IMR-90 (cell line): ENCODE results near the gene RAB12.

Experiments used
- BHLHE40 ChIP-seq: fragments of 150-350 bp; IDR thresholded peaks from 2 replicates; pipeline ENCODE4 v1.6.1; 2016; ENCODE audit warnings: mild to moderate bottlenecking, low read depth, low read length
- CEBPB ChIP-seq: IDR thresholded peaks from 2 replicates; pipeline ENCODE4 v1.6.1; 2012; ENCODE audit warnings: low read depth, low read length, improper control_type of control experiment
- CTCF ChIP-seq: conservative IDR thresholded peaks from 2 replicates; pipeline ENCODE4 v1.5.1; 2012; ENCODE audit warnings: mild to moderate bottlenecking, low read depth, low read length, improper control_type of control experiment
- ELK1 ChIP-seq: fragments of 150-350 bp; IDR thresholded peaks from 2 replicates; pipeline ENCODE4 v1.6.1; 2016; ENCODE audit warnings: low read depth, mild to moderate bottlenecking, low read length, moderate library complexity, borderline replicate concordance
- FOS ChIP-seq: fragments of 150-350 bp; IDR thresholded peaks from 2 replicates; pipeline ENCODE4 v1.6.1; 2016; ENCODE audit warnings: low read depth, low read length
- MAFK ChIP-seq: IDR thresholded peaks from 2 replicates; pipeline ENCODE4 v1.6.1; 2012; ENCODE audit warnings: low read depth, low read length, improper control_type of control experiment
- POLR2A ChIP-seq: IDR thresholded peaks from 2 replicates; pipeline ENCODE4 v1.6.1; 2012; ENCODE audit warnings: mild to moderate bottlenecking, low read depth, low read length
- RAD21 ChIP-seq: IDR thresholded peaks from 2 replicates; pipeline ENCODE4 v1.6.1; 2012; ENCODE audit warnings: low read length, improper control_type of control experiment
- RCOR1 ChIP-seq: IDR thresholded peaks from 2 replicates; pipeline ENCODE4 v1.6.1; 2012; ENCODE audit warnings: mild to moderate bottlenecking, low read length, improper control_type of control experiment; ENCODE audit not compliant: insufficient replicate concordance
- SMC3 ChIP-seq: fragments of 150-350 bp; IDR thresholded peaks from 2 replicates; pipeline ENCODE4 v1.6.1; 2016; ENCODE audit warnings: low read depth, mild to moderate bottlenecking, antibody characterized with exemption, low read length, moderate library complexity
- TF ChIP-seq, protein P1 (sequence below): fragments of 150-350 bp; IDR thresholded peaks from 2 replicates; pipeline ENCODE4 v1.6.1; 2017; ENCODE audit warnings: mild to moderate bottlenecking, antibody characterized with exemption, low read length, low read depth

DNA sequence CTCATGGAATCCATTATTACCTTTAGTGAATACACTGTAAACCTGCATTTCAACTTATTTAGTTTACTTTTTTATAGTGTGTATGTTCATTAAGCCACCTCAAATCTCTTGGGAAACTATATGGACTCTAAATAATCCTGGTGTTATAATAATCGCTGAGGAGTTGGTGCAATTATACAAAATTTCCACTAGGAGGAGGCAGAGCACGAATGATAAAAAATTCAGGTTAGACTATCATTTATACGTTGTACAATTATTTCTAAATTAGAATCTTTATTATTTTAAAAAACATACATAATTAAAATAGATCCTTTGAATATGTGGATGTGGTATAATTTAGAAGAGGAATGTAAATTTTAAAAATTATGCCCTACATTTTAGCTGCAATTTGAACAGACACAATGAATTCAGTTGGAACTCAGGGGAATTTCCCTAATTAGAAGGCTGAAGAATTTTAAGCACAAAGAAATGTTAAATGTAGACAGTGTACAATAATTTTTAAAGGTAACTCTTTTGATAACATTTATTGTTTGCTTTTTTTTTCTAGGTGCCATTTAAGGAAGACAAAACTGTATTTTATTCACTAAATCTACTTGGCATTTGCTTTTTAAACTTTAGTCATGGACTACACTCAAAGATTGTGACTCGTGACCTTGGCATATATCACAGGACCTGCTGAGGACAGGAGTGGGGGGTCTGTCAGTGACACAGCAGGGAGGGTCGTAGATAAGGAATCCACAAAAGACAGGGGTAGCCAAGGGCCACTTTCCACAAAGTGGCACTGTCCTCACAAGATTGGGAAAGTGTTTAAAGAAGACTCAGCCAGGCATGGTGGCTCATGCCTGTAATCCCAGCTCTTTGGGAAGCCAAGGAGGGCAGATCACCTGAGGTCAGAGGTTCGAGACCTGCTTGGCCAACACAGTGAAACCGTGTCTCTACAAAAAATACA lies 45.5 kb downstream of the RAB12 start:
- TF ChIP-seq CTCF: peak; percentile 88
- TF ChIP-seq POLR2A: no peak
- no peak for TF ChIP-seq ELK1
- TF ChIP-seq, protein P1, sequence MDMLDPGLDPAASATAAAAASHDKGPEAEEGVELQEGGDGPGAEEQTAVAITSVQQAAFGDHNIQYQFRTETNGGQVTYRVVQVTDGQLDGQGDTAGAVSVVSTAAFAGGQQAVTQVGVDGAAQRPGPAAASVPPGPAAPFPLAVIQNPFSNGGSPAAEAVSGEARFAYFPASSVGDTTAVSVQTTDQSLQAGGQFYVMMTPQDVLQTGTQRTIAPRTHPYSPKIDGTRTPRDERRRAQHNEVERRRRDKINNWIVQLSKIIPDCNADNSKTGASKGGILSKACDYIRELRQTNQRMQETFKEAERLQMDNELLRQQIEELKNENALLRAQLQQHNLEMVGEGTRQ: no peak
- no peak for TF ChIP-seq MAFK
- TF ChIP-seq FOS: no peak
- peak; percentile 77 for TF ChIP-seq RAD21
- peak; percentile 82 for TF ChIP-seq SMC3
- TF ChIP-seq CEBPB: no peak
- no peak for TF ChIP-seq RCOR1
- no peak for TF ChIP-seq BHLHE40
